Measurements from ENCODE around the gene NKX2-1. TPM values are rescaled to one million over a fixed set of nuclear protein-coding genes. Genes with fewer than 3 reads are reported as not detected.
A peak's percentile ranks its signal among the peaks of the same experiment; 100 is the strongest.

The NKX2-1 gene
- polyA plus RNA-seq, 1 of the 3 experiments (the other 2 are of a cell fraction) = not detected

- no peaks in the 10 kb centered on the region for H3F3A ChIP-seq (replicated peaks; ENCODE audit: insufficient read depth)
- H3K9ac ChIP-seq = no peak overlapping the region
- 19% methylated on average over 16 of the region's 16 CpGs for WGBS (ENCODE audit: low lambda C conversion rate)
- no peak overlapping the region for H3K4me2 ChIP-seq
- H3K27ac ChIP-seq (ENCODE audit: low read depth in 2 of 2, low read length in 1 of 2) = no peak overlapping the region
- H3K79me2 ChIP-seq (ENCODE audit: insufficient read depth) = no peaks in the 10 kb centered on the region
- no peaks in the 10 kb centered on the region for H4K20me1 ChIP-seq (ENCODE audit: insufficient read depth)
- H3K9me3 ChIP-seq = no peaks in the 10 kb centered on the region
- H3K9me2 ChIP-seq = no peaks in the 10 kb centered on the region
- no peak overlapping the region for H2AFZ ChIP-seq (ENCODE audit: low read depth)
- no peaks in the 10 kb centered on the region for H3K36me3 ChIP-seq (replicated peaks in 1 of 2; ENCODE audit: control insufficient read depth in 1 of 2, insufficient read depth in 2 of 2, low read length in 1 of 2)
- H3K27me3 ChIP-seq (ENCODE audit: insufficient read depth) = peaks cover 100% of the 10 kb centered on the region
- CTCF ChIA-PET = interaction anchor here (0.7 to 1.0 kb wide), 2 partner anchors 9 kb away, joined by 3 read pairs; no protein-coding TSS in a partner anchor
- POLR2A ChIA-PET = no interaction called here
- H3K4me1 ChIP-seq (ENCODE audit: control insufficient read depth in 1 of 2, insufficient read depth in 2 of 2, low read depth in 1 of 2, low read length in 1 of 2) = peaks cover 0 to 5% of the 10 kb centered on the region in 2 experiments; a peak in 1 of 4 replicates
- peak; percentile 3 for DNase-seq
- TF ChIP-seq RFX5 (IDR thresholded peaks at IDR 0.05; ENCODE audit: low read length) (no peak), RCOR1 (IDR thresholded peaks at IDR 0.05; ENCODE audit: low read length) (no peak), REST (IDR thresholded peaks at IDR 0.05; ENCODE audit: low read depth, low read length) (no peak), MEF2A (IDR thresholded peaks at IDR 0.05; ENCODE audit: borderline replicate concordance, low read depth) (no peak), ZBTB33 (IDR thresholded peaks at IDR 0.05; ENCODE audit: borderline replicate concordance, low read depth) (no peak), FOSL2 (IDR thresholded peaks at IDR 0.05; ENCODE audit: borderline replicate concordance, low read depth) (no peak), RAD21 (IDR thresholded peaks at IDR 0.05; ENCODE audit: low read length) (no peak), TAF1 (IDR thresholded peaks at IDR 0.05; ENCODE audit: borderline replicate concordance, low read depth, low read length) (no peak), CHD2 (IDR thresholded peaks at IDR 0.05; ENCODE audit: low read length, partially characterized antibody) (no peak), GATA2 (CRISPR knock-in tag; IDR thresholded peaks at IDR 0.05) (no peak), SIN3A (IDR thresholded peaks at IDR 0.05; ENCODE audit: borderline replicate concordance, low read depth, low read length) (no peak)
- no peak overlapping the region for H3K4me3 ChIP-seq (ENCODE audit: low read depth in 2 of 2, low read length in 1 of 2)
Observed at GRCh38 chr14:36516719-36517241, 3.3 kb downstream of the NKX2-1 start.

Data from SK-N-SH (cell line).